Large intestine (tissue), 3 donors: ENCODE measurements around the gene MYH9. TPM values are rescaled to one million over a fixed set of nuclear protein-coding genes. Genes with fewer than 3 reads are reported as not detected.
A peak's percentile ranks its signal among the peaks of the same experiment; 100 is the strongest.

Experiments used
- DNase-seq, 2 donors: peaks; one replicate each; pipeline versions ENCODE4 v3.0.0 to v3.0.0-alpha.2; 2013
- H3K27ac ChIP-seq: one replicate; pipeline ENCODE4 v1.5.1; 2013; ENCODE audit warnings: low read length
- H3K27me3 ChIP-seq: 2 replicates; pipeline ENCODE4 v1.6.1; 2013; ENCODE audit warnings: low read length; ENCODE audit not compliant: control insufficient read depth, insufficient read depth
- H3K36me3 ChIP-seq: 2 replicates; pipeline ENCODE4 v1.6.1; 2013; ENCODE audit warnings: low read length; ENCODE audit not compliant: control insufficient read depth, insufficient read depth
- H3K4me1 ChIP-seq: one replicate; pipeline ENCODE4 v1.6.1; 2013; ENCODE audit warnings: low read length; ENCODE audit not compliant: control insufficient read depth, insufficient read depth
- H3K4me3 ChIP-seq: one replicate; pipeline ENCODE4 v1.5.1; 2013; ENCODE audit warnings: low read length
- H3K9me3 ChIP-seq: one replicate; pipeline ENCODE4 v1.6.1; 2013; ENCODE audit warnings: mild to moderate bottlenecking, low read depth, low read length, moderate library complexity; ENCODE audit not compliant: control insufficient read depth
- WGBS: methylation state at CpG from one replicate; pipeline ENCODE4 v1.1.5; 2013; ENCODE audit warnings: low lambda C conversion rate; ENCODE audit not compliant: insufficient coverage; 5-methylcytosine and 5-hydroxymethylcytosine counted together
- polyA plus RNA-seq: library from polyadenylated mRNA; unstranded; fragments of 120-200 nt; gene quantifications from one replicate; pipeline ENCODE4 v1.2.1, GENCODE V29; 2013

The MYH9 gene
- polyA plus RNA-seq, 1 donor, result 191 TPM

GRCh38 chr22:36385491-36386350 lies 2.0 kb downstream of the MYH9 start:
- peaks cover 16% of the 10 kb centered on the region for H3K4me1 ChIP-seq
- H3K27ac ChIP-seq, result peak overlapping the region; percentile 95
- peak in 1 of 2 donors; percentile 51 for DNase-seq
- WGBS, result no CpG with 5 or more reads among the region's 12 CpGs
- peak overlapping the region; percentile 87 for H3K4me3 ChIP-seq
- H3K36me3 ChIP-seq, result peaks cover 15% of the 10 kb centered on the region
- no peaks in the 10 kb centered on the region for H3K9me3 ChIP-seq
- no peaks in the 10 kb centered on the region for H3K27me3 ChIP-seq

DNA sequence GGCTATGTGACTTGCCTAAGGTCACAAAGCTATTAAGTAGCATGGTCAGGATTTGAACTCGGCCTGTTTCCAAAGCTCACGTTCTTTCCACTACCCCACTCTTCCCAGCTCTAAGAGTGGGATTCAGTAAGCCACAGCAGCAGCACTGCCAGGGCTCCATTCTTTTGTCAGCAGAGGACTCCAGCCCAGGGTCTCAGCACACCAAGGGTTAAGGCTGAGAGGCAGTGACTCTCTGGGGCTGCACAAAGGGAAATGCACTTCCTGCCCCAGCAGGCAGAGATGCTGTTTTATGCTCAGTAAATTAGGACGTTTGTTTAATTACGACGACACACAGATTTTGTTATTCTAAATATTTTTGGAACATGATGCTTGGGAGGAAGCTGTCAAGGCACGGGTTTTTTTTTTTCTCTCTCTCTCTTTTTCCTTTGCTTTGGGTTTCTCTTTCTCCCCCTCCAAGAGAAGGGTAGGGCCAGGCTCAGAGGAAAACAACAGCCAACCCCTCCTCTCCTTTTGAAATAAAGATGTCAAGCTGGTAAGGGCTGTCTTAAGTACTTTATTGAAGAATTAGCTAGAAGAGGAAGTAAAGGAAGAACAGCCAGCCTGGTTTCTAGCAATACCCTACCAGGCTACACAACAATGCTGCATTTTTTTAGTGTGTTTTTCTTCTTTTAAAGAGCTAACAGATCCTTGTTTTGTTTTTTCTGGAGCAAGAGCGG lies 2.8 kb downstream of the MYH9 start:
- peak overlapping the region; percentile 87 for H3K4me3 ChIP-seq
- peak overlapping the region; percentile 95 for H3K27ac ChIP-seq
- peaks cover 16% of the 10 kb centered on the region for H3K4me1 ChIP-seq
- WGBS, result 40% methylated on average over 1 of the region's 7 CpGs
- no peaks in the 10 kb centered on the region for H3K9me3 ChIP-seq
- peaks cover 18% of the 10 kb centered on the region for H3K36me3 ChIP-seq
- peak in 1 of 2 donors; percentile 44 for DNase-seq
- no peaks in the 10 kb centered on the region for H3K27me3 ChIP-seq

GRCh38 chr22:36383110-36383581 lies 4.6 kb downstream of the MYH9 start:
- no CpG with 5 or more reads among the region's 4 CpGs for WGBS
- H3K4me3 ChIP-seq, result no peak overlapping the region
- peaks cover 16% of the 10 kb centered on the region for H3K4me1 ChIP-seq
- no peaks in the 10 kb centered on the region for H3K27me3 ChIP-seq
- H3K9me3 ChIP-seq, result no peaks in the 10 kb centered on the region
- peak in 1 of 2 donors; percentile 38 for DNase-seq
- H3K36me3 ChIP-seq, result peaks cover 25% of the 10 kb centered on the region
- H3K27ac ChIP-seq, result no peak overlapping the region

GRCh38 chr22:36381513-36382128 lies 6.1 kb downstream of the MYH9 start:
- peaks cover 25% of the 10 kb centered on the region for H3K36me3 ChIP-seq
- H3K9me3 ChIP-seq, result no peaks in the 10 kb centered on the region
- no CpG with 5 or more reads among the region's 5 CpGs for WGBS
- no peaks in the 10 kb centered on the region for H3K27me3 ChIP-seq
- DNase-seq, result no peak
- H3K4me1 ChIP-seq, result peaks cover 16% of the 10 kb centered on the region
- H3K4me3 ChIP-seq, result no peak overlapping the region
- no peak overlapping the region for H3K27ac ChIP-seq

DNA sequence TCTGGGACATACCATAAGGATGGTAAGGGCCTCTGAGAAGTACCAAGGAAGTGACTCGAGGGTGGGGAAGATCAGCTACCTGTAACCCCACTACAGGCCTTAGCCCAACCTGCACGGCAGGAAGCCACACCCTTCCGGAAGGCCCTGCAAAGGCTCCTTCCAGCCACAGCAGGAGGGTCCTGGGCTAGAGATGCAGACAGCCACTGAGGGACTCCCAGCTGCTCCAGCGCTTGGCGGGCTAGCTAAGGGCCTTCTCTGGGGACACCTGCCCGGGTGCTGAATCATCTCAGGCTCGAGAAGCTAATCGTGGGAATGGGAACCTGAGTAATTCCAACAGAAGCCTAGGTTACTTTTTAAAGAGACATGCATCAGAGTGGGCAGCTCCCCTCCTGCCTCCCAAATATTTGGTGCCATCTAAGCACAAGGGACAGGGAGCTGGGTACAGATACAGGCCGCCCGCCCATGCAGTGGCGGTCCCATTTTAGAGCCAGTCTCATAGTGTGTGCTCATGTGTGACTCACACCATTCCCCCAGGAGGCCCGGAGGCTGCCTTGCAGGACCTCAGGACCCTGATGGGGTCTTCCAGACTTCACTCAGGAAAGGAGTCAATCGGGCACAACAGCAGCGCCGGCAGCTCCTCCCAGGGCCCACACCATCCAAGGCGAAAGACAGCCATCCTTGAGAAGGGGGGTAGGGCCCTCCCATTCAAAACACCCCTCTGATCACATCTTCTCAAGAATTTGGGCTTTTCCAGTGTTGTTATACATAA lies 8.0 kb downstream of the MYH9 start:
- H3K36me3 ChIP-seq, result peaks cover 34% of the 10 kb centered on the region

GRCh38 chr22:36378869-36379217 lies 8.9 kb downstream of the MYH9 start:
- Histone ChIP-seq H3K27me3 (no peaks in the 10 kb centered on the region), H3K27ac (no peak overlapping the region), H3K9me3 (no peaks in the 10 kb centered on the region), H3K4me1 (peaks cover 5% of the 10 kb centered on the region), H3K36me3 (peaks cover 35% of the 10 kb centered on the region), H3K4me3 (no peak overlapping the region)
- DNase-seq, result no peak
- no CpG with 5 or more reads among the region's 5 CpGs for WGBS

More for the DNA sequence above, 8.0 kb downstream of the MYH9 start:
- Histone ChIP-seq H3K4me3 (no peak overlapping the region), H3K27me3 (no peaks in the 10 kb centered on the region), H3K27ac (no peak overlapping the region), H3K9me3 (no peaks in the 10 kb centered on the region), H3K4me1 (peaks cover 7% of the 10 kb centered on the region)
- no peak for DNase-seq
- WGBS, result no CpG with 5 or more reads among the region's 16 CpGs

DNA sequence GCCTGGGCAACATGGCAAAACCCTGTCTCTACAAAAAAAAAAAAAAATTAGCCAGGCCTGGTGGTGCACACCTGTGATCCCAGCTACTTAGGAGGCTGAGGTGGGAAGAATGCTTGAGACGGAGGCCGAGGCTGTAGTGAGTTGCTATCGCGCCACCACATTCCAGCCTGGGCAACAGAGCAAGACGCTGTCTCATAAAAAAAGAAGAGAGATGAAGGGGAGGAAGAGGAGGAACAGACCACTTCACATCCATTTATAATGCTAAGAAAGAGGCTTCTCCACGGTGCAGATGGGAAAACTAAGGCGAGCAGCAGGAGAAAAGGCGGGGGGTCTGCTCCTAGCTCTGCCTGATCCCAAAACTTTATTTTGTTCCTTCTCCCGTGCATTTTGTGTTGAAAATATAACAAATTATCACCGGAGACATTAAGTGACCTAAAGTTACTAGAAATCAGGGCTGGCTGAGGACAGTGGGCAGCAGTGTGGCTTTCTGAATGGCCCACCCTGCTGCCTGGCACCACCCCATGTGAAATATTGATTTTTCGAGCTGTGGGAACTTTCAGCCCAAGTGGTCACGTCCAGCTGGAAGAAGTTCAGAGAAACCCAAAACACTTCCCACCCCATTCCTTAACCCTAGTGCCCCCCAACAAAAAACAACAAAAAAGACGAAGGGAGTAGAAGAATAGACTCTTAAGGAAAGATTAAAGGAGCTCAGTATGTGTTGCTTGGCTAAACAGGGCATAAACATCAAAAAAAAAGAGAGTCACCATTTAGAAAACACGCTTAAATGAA lies 9.5 kb downstream of the MYH9 start:
- Histone ChIP-seq H3K36me3 (peaks cover 31% of the 10 kb centered on the region), H3K4me3 (no peak overlapping the region), H3K27ac (no peak overlapping the region), H3K27me3 (no peaks in the 10 kb centered on the region), H3K9me3 (no peaks in the 10 kb centered on the region), H3K4me1 (peaks cover 9% of the 10 kb centered on the region)
- DNase-seq, result no peak
- 83% methylated on average over 1 of the region's 14 CpGs for WGBS

DNA sequence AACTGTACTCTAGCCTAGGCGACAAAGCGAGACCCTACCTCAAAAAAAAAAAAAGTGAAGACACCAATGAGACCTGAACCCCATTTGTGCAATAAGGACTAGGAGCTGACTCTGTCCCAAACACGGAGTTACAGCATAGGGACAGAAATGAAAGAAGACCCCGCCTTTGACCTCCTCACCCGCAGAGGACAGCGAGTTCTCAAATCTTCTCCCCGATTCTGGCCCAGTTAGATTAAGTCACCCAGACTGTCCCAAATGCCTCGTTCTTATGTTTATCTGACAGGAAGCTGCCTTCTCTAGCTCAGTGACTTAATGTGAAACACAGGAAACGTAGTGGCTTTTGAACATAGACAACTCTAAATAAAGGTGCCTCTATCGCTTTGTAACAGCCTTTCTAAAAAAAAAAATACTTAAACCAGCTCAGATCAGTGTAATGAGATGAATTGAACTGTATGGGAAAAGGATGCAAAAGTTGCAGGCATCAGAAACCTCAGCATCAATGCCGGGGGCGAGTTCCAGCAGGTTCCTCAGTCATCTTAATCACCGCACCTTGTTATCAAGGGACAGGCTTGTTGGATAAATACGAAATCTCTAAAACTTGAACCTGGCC lies 10.6 kb downstream of the MYH9 start:
- Histone ChIP-seq H3K4me3 (no peak overlapping the region), H3K4me1 (peaks cover 16% of the 10 kb centered on the region), H3K36me3 (peaks cover 26% of the 10 kb centered on the region), H3K27ac (no peak overlapping the region), H3K27me3 (no peaks in the 10 kb centered on the region), H3K9me3 (no peaks in the 10 kb centered on the region)
- WGBS, result 100% methylated on average over 2 of the region's 14 CpGs
- peak in 1 of 2 donors; percentile 14 for DNase-seq

DNA sequence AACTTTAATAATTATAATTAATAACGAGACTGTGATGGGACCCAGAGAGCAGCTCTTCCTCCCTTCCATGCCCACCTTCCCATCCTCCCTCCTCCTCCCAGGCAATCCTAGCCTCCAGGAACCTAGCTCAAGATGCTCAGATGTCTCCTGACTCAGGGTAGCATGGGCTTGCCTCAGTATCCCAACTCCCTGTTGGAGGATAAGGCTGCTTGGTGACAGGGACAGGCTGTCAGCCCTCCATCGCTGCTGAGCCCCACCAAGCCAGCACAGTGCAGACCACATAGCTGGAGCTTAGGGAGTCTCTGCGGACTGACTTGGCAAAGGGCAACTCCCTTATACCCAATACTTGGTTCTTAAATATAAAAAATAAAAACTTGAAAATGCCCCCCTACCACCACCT lies 11.5 kb downstream of the MYH9 start:
- Histone ChIP-seq H3K4me3 (no peak overlapping the region), H3K4me1 (peaks cover 24% of the 10 kb centered on the region)
- no CpG with 5 or more reads among the region's 3 CpGs for WGBS

More for the DNA sequence above, 11.5 kb downstream of the MYH9 start:
- no peaks in the 10 kb centered on the region for H3K27me3 ChIP-seq
- no peaks in the 10 kb centered on the region for H3K9me3 ChIP-seq
- no peak for DNase-seq
- peaks cover 26% of the 10 kb centered on the region for H3K36me3 ChIP-seq
- no peak overlapping the region for H3K27ac ChIP-seq
